GM18951 (cell line): ENCODE measurements around the gene ATPAF1.
"Not testable (repeated sequence)": the region's sequence is repeated elsewhere in the genome, so short reads cannot be mapped to it uniquely, and the experiment has no call there.

Source experiments
- POLR2A ChIP-seq: IDR thresholded peaks from 4 replicates; pipeline ENCODE4 v1.6.1; 2011; ENCODE audit warnings: mild to moderate bottlenecking; ENCODE audit not compliant: insufficient read length, insufficient read depth; ENCODE audit errors: extremely low read depth
- in situ Hi-C: fragments of 300-500 bp; cut with MboI; formaldehyde crosslinking; loops from one replicate; pipeline ENCODE4 v1.12.0; 2022; ENCODE audit warnings: low sequenced_read_pairs, mixed read lengths, inconsistent platforms; ENCODE audit not compliant: unreplicated experiment

Gene ATPAF1

GRCh38 chr1:46667782-46668760, at the start of gene ATPAF1:
Gene ATPAF1, minus strand, starts transcription at chr1:46668364. Its CDS starts 42 bp downstream, at chr1:46668322.
- in situ Hi-C loops = no loop called here
- TF ChIP-seq POLR2A = peak; percentile 78

- TF ChIP-seq POLR2A = no peak
- in situ Hi-C loops = no loop called here
These were observed 49.5 kb upstream of the ATPAF1 start for GRCh38 chr1:46717654-46718053.

- in situ Hi-C loops = no loop called here
- no peak for TF ChIP-seq POLR2A
These were observed 46.8 kb upstream of the ATPAF1 start for GRCh38 chr1:46714976-46715375.

- in situ Hi-C loops = no loop called here
- TF ChIP-seq POLR2A = no peak
These were observed 40.0 kb upstream of the ATPAF1 start for GRCh38 chr1:46708121-46708520.

- in situ Hi-C loops = no loop called here
- TF ChIP-seq POLR2A = no peak
These were observed 37.2 kb upstream of the ATPAF1 start for GRCh38 chr1:46705408-46705807.

GRCh38 chr1:46703927-46704641, 35.9 kb upstream of the ATPAF1 start:
- in situ Hi-C loops = no loop called here
- TF ChIP-seq POLR2A = no peak

- no peak for TF ChIP-seq POLR2A
- in situ Hi-C loops = no loop called here
These were observed 31.5 kb upstream of the ATPAF1 start for GRCh38 chr1:46699666-46700065.

- no peak for TF ChIP-seq POLR2A
- in situ Hi-C loops = no loop called here
These were observed 28.9 kb upstream of the ATPAF1 start for GRCh38 chr1:46697053-46697452.

- in situ Hi-C loops = not testable (repeated sequence)
These were observed 26.5 kb upstream of the ATPAF1 start for GRCh38 chr1:46694676-46695075.

- in situ Hi-C loops = no loop called here
- no peak for TF ChIP-seq POLR2A
These were observed 24.9 kb upstream of the ATPAF1 start for GRCh38 chr1:46692811-46693770.

GRCh38 chr1:46691997-46692790, 24.0 kb upstream of the ATPAF1 start:
- TF ChIP-seq POLR2A = no peak
- in situ Hi-C loops = no loop called here

- in situ Hi-C loops = no loop called here
- TF ChIP-seq POLR2A = no peak
These were observed 22.8 kb upstream of the ATPAF1 start for GRCh38 chr1:46690931-46691421.
